ENCODE measurements around the gene MDK.

Gene MDK

DNA sequence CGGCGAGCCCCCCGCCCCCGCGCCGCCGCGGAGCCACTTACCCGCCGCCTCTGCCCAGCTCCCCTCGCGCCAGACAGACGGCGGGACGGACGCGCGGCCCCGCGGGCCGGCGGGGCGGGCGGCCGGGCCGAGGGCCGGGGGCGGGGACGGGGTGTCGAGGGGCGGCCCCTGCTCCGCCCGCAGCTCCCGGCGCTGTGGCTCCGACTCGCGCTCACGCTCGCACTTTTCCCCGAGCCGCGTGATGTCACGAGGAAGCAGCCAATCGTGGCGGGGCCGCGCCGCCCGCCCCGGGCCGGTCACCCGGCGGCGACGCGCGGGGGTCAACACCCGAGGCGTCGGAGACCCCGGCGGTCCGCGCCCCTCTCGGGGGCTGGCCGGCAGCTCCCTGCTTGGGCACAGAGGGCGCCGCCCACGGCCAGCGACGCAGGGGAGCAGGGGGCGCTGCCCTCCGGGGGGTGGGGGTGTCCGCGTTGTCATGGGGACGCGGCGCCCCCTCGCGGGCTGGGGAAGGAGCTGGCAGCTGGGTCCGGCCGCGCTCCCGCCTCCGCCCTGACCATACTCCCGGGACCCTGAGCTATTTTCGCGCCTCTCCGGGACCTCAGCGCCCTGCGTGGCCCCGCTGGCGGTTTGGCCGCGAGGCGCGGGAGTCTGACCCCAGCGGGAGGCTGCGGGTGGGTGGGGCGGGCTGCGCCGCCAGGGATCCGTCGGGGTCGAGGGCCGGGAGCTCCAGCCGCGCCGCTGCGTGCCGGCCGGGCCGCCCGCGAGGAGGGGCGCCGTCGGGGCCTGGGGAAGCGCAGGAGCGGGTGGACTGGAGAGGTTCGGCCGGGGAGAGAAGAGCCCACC, 10.3 kb downstream of the MDK start, which contains the start of gene CHRM4:
TSS of gene CHRM4 (minus strand) at position 199 of the 843 bp plus-strand sequence. CDS start 5,219 bp downstream, outside the sequence.
- H3K4me3 ChIP-seq (ENCODE audit: low read length), result peak within 1 kb of the TSS; percentile 38
- no peak for DNase-seq (ENCODE audit: low read depth)

DNA sequence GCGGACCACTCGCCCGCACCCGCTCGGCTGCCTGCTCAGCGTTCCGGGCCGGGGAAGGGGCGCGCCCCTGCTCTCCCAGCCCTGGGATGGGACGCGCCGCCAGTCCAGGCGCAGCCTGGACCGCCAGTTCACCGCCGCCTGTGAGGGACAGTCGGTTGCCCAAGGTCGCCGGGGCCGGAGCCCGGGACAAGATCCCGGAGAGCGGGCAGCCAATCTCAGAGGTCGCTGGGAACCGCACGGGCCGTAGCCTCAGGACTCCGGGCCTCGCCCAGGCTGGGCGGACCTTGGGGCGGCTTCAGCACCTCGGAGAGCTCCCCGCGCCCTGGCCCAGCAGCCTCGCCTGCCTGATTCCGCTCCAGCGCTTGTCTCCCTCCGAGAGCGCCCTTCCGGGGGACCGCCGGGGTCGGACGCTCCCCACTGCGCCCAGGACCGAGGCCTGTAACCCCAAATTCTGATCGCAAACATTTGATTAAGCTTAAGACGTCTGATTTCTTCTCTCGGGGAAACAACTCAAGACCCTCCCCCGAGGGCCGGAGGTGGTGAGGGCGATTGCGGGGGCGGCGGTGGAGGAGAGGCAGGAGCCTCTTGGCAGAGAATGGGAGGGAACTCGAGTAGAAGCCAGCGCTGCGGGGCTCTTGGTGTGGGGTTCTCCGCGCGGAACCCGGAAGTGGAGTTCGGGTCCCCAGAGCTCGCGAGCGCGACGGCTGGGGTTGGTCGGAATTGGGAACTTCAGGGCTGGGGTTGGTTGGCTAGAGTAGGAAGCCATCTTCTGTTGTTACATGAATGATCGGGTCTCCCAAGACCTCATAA, 11.2 kb downstream of the MDK start:
- no peak for TF ChIP-seq CTCF (conservative IDR thresholded peaks at IDR 0.05; ENCODE audit: low read depth, low read length)
- no peak for DNase-seq (ENCODE audit: low read depth)
- H3K4me3 ChIP-seq (ENCODE audit: low read length), result peak overlapping the region; percentile 38

More for the DNA sequence above, 10.3 kb downstream of the MDK start, which contains the start of gene CHRM4:
- TF ChIP-seq CTCF (conservative IDR thresholded peaks at IDR 0.05; ENCODE audit: low read depth, low read length), result peak; percentile 44

DNA sequence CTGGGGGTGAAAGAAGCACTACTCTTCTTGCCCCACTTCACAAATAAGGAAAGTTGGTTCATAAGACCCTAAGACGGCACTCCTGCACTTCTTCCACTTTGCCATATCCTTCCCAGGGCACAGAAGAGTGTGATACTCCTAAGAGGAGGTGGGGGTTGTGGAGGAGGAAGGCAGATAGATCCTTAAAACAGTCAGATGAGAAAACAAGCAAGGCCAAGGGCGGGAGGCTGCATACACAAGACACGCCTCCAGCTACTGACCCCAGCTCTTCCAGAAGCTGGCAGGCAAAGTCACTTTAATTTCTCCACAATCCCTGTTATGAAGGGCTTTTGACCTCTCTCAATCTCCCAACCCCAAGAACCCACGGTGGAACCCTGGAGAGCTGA, 11.8 kb downstream of the MDK start:
- DNase-seq (ENCODE audit: low read depth), result no peak
- TF ChIP-seq CTCF (conservative IDR thresholded peaks at IDR 0.05; ENCODE audit: low read depth, low read length), result no peak
- peak overlapping the region; percentile 38 for H3K4me3 ChIP-seq (ENCODE audit: low read length)

GRCh38 chr11:46393759-46394158, 12.3 kb downstream of the MDK start:
- DNase-seq (ENCODE audit: low read depth), result no peak
- H3K4me3 ChIP-seq (ENCODE audit: low read length), result no peak overlapping the region
- no peak for TF ChIP-seq CTCF (conservative IDR thresholded peaks at IDR 0.05; ENCODE audit: low read depth, low read length)

GRCh38 chr11:46397526-46397925, 16.1 kb downstream of the MDK start:
- no peak overlapping the region for H3K4me3 ChIP-seq (ENCODE audit: low read length)
- no peak for DNase-seq (ENCODE audit: low read depth)
- TF ChIP-seq CTCF (conservative IDR thresholded peaks at IDR 0.05; ENCODE audit: low read depth, low read length), result no peak

GRCh38 chr11:46402957-46403902, 21.8 kb downstream of the MDK start:
- no peak for DNase-seq (ENCODE audit: low read depth)
- H3K4me3 ChIP-seq (ENCODE audit: low read length), result no peak overlapping the region
- TF ChIP-seq CTCF (conservative IDR thresholded peaks at IDR 0.05; ENCODE audit: low read depth, low read length), result no peak
